K562 treated with DMSO at 1 percent for 24 hours (cell line): ENCODE data around the gene TMPRSS6. TPM values are rescaled to one million over a fixed set of nuclear protein-coding genes. Genes with fewer than 3 reads are reported as not detected.

Experiments used
- total RNA-seq: library from RNA; unstranded; fragments of 300-600 nt; gene quantifications from 2 replicates; pipeline ENCODE4 v1.2.3, GENCODE V29; 2022; ENCODE audit warnings: low read depth; ENCODE audit not compliant: insufficient read depth

TMPRSS6 gene
- total RNA-seq: not detected in 2 replicates

GRCh38 chr22:37109242-37109917 lies at the start of gene TMPRSS6:
Gene TMPRSS6, minus strand, starts transcription at chr22:37109713. Its CDS starts 6,296 bp downstream, at chr22:37103417.

GRCh38 chr22:37051391-37052385 lies 57.8 kb downstream of the TMPRSS6 start, which contains the start of gene KCTD17:
Gene KCTD17, plus strand, starts transcription at chr22:37051742. Its CDS starts 19 bp downstream, at chr22:37051761.

GRCh38 chr22:37019309-37020191 lies 90.0 kb downstream of the TMPRSS6 start, which contains the start of the genes MPST and TST:
Gene MPST, plus strand, starts transcription at chr22:37019742. Its CDS starts 95 bp downstream, at chr22:37019837.
Gene TST, minus strand, starts transcription at chr22:37019447. Its CDS starts 715 bp downstream, at chr22:37018732.

Other genes starting within 250 kb of the TMPRSS6 start
- 3.3 and 4.2 TPM in 2 replicates for gene NCF4, start 248.7 kb downstream of the TMPRSS6 start, total RNA-seq
- gene CSF2RB, start 196.1 kb downstream of the TMPRSS6 start, total RNA-seq: 0.30 and 0.85 TPM in 2 replicates
- gene TST, start 90.3 kb downstream of the TMPRSS6 start, total RNA-seq: 71.7 and 74.7 TPM in 2 replicates
- 165 and 187 TPM in 2 replicates for gene MPST, start 90.0 kb downstream of the TMPRSS6 start, total RNA-seq
- gene KCTD17, start 58.0 kb downstream of the TMPRSS6 start, total RNA-seq: 0.74 and 2.4 TPM in 2 replicates
- gene IL2RB, start 40.2 kb upstream of the TMPRSS6 start, total RNA-seq: 0.51 and 0.88 TPM in 2 replicates
- gene C1QTNF6, start 78.5 kb upstream of the TMPRSS6 start, total RNA-seq: 1.5 and 2.2 TPM in 2 replicates
- gene SSTR3, start 102.8 kb upstream of the TMPRSS6 start, total RNA-seq: not detected in 2 replicates
- 420 and 433 TPM in 2 replicates for gene RAC2, start 134.6 kb upstream of the TMPRSS6 start, total RNA-seq
- 0.45 and 0.83 TPM in 2 replicates for gene CYTH4, start 172.8 kb upstream of the TMPRSS6 start, total RNA-seq